ENCODE data around the gene MYOM3. TPM values are rescaled to one million over a fixed set of nuclear protein-coding genes. Genes with fewer than 3 reads are reported as not detected.
A peak's percentile ranks its signal among the peaks of the same experiment; 100 is the strongest.

The MYOM3 gene
- total and polyA plus RNA-seq, 4 donors, result 0.11 to 0.98 (median 0.31) TPM

GRCh38 chr1:24108334-24109165 is 3.4 kb downstream of the MYOM3 start:
- Histone ChIP-seq H3K4me1 (ENCODE audit: control insufficient read depth, insufficient read depth, low read length) (peaks cover 31% of the 10 kb centered on the region), H3K9me3 (ENCODE audit: control insufficient read depth, insufficient read depth, low read length) (no peaks in the 10 kb centered on the region), H3K27ac (ENCODE audit: low read depth, low read length) (no peak overlapping the region), H3K4me3 (ENCODE audit: low read depth, low read length) (no peak overlapping the region), H3K27me3 (ENCODE audit: control insufficient read depth, insufficient read depth, low read length) (peaks cover 8% of the 10 kb centered on the region), H3K36me3 (ENCODE audit: control insufficient read depth, insufficient read depth, low read length) (no peaks in the 10 kb centered on the region)
- DNase-seq (ENCODE audit: low read depth in 4 of 6, low spot score in 6 of 6), result no peak
- WGBS (ENCODE audit: insufficient coverage), result 83% methylated on average over 20 of the region's 22 CpGs

- DNase-seq (ENCODE audit: low read depth in 4 of 6, low spot score in 6 of 6), result no peak
- no peaks in the 10 kb centered on the region for H3K9me3 ChIP-seq (ENCODE audit: control insufficient read depth, insufficient read depth, low read length)
- H3K36me3 ChIP-seq (ENCODE audit: control insufficient read depth, insufficient read depth, low read length), result no peaks in the 10 kb centered on the region
- 83% methylated on average over 8 of the region's 18 CpGs for WGBS (ENCODE audit: insufficient coverage)
- no peak overlapping the region for H3K4me3 ChIP-seq (ENCODE audit: low read depth, low read length)
- peaks cover 6% of the 10 kb centered on the region for H3K27me3 ChIP-seq (ENCODE audit: control insufficient read depth, insufficient read depth, low read length)
- H3K27ac ChIP-seq (ENCODE audit: low read depth, low read length), result no peak overlapping the region
- H3K4me1 ChIP-seq (ENCODE audit: control insufficient read depth, insufficient read depth, low read length), result peaks cover 35% of the 10 kb centered on the region
Observed at GRCh38 chr1:24107462-24108138, 4.3 kb downstream of the MYOM3 start.

- no peaks in the 10 kb centered on the region for H3K27me3 ChIP-seq (ENCODE audit: control insufficient read depth, insufficient read depth, low read length)
- H3K27ac ChIP-seq (ENCODE audit: low read depth, low read length), result no peak overlapping the region
- H3K36me3 ChIP-seq (ENCODE audit: control insufficient read depth, insufficient read depth, low read length), result no peaks in the 10 kb centered on the region
- DNase-seq (ENCODE audit: low read depth in 4 of 6, low spot score in 6 of 6), result no peak
- H3K9me3 ChIP-seq (ENCODE audit: control insufficient read depth, insufficient read depth, low read length), result no peaks in the 10 kb centered on the region
- no peak overlapping the region for H3K4me3 ChIP-seq (ENCODE audit: low read depth, low read length)
- WGBS (ENCODE audit: insufficient coverage), result 91% methylated on average over 19 of the region's 19 CpGs
- H3K4me1 ChIP-seq (ENCODE audit: control insufficient read depth, insufficient read depth, low read length), result peaks cover 14% of the 10 kb centered on the region
Observed at GRCh38 chr1:24105368-24106160, 6.4 kb downstream of the MYOM3 start.

- Histone ChIP-seq H3K4me1 (ENCODE audit: control insufficient read depth, insufficient read depth, low read length) (peaks cover 13% of the 10 kb centered on the region), H3K27me3 (ENCODE audit: control insufficient read depth, insufficient read depth, low read length) (no peaks in the 10 kb centered on the region), H3K9me3 (ENCODE audit: control insufficient read depth, insufficient read depth, low read length) (no peaks in the 10 kb centered on the region), H3K4me3 (ENCODE audit: low read depth, low read length) (no peak overlapping the region), H3K36me3 (ENCODE audit: control insufficient read depth, insufficient read depth, low read length) (no peaks in the 10 kb centered on the region), H3K27ac (ENCODE audit: low read depth, low read length) (no peak overlapping the region)
- 89% methylated on average over 5 of the region's 7 CpGs for WGBS (ENCODE audit: insufficient coverage)
- DNase-seq (ENCODE audit: low read depth in 4 of 6, low spot score in 6 of 6), result no peak
Observed at GRCh38 chr1:24104854-24105253, 7.1 kb downstream of the MYOM3 start.

- no peaks in the 10 kb centered on the region for H3K36me3 ChIP-seq (ENCODE audit: control insufficient read depth, insufficient read depth, low read length)
- H3K4me3 ChIP-seq (ENCODE audit: low read depth, low read length), result no peak overlapping the region
- no peaks in the 10 kb centered on the region for H3K9me3 ChIP-seq (ENCODE audit: control insufficient read depth, insufficient read depth, low read length)
- H3K4me1 ChIP-seq (ENCODE audit: control insufficient read depth, insufficient read depth, low read length), result peaks cover 12% of the 10 kb centered on the region
- H3K27me3 ChIP-seq (ENCODE audit: control insufficient read depth, insufficient read depth, low read length), result no peaks in the 10 kb centered on the region
- WGBS (ENCODE audit: insufficient coverage), result no CpG with 5 or more reads among the region's 3 CpGs
- no peak for DNase-seq (ENCODE audit: low read depth in 4 of 6, low spot score in 6 of 6)
- no peak overlapping the region for H3K27ac ChIP-seq (ENCODE audit: low read depth, low read length)
Observed at GRCh38 chr1:24103879-24104278, 8.1 kb downstream of the MYOM3 start.

- Histone ChIP-seq H3K27ac (ENCODE audit: low read depth, low read length) (no peak overlapping the region), H3K9me3 (ENCODE audit: control insufficient read depth, insufficient read depth, low read length) (no peaks in the 10 kb centered on the region), H3K36me3 (ENCODE audit: control insufficient read depth, insufficient read depth, low read length) (no peaks in the 10 kb centered on the region), H3K4me1 (ENCODE audit: control insufficient read depth, insufficient read depth, low read length) (peaks cover 7% of the 10 kb centered on the region), H3K27me3 (ENCODE audit: control insufficient read depth, insufficient read depth, low read length) (no peaks in the 10 kb centered on the region), H3K4me3 (ENCODE audit: low read depth, low read length) (no peak overlapping the region)
- WGBS (ENCODE audit: insufficient coverage), result no CpG with 5 or more reads among the region's 3 CpGs
- no peak for DNase-seq (ENCODE audit: low read depth in 4 of 6, low spot score in 6 of 6)
Observed at GRCh38 chr1:24103408-24103807, 8.5 kb downstream of the MYOM3 start.

GRCh38 chr1:24102961-24103360 is 9.0 kb downstream of the MYOM3 start:
- WGBS (ENCODE audit: insufficient coverage), result 73% methylated on average over 8 of the region's 8 CpGs
- H3K27me3 ChIP-seq (ENCODE audit: control insufficient read depth, insufficient read depth, low read length), result no peaks in the 10 kb centered on the region
- H3K36me3 ChIP-seq (ENCODE audit: control insufficient read depth, insufficient read depth, low read length), result no peaks in the 10 kb centered on the region
- no peaks in the 10 kb centered on the region for H3K9me3 ChIP-seq (ENCODE audit: control insufficient read depth, insufficient read depth, low read length)
- peaks cover 7% of the 10 kb centered on the region for H3K4me1 ChIP-seq (ENCODE audit: control insufficient read depth, insufficient read depth, low read length)
- DNase-seq (ENCODE audit: low read depth in 4 of 6, low spot score in 6 of 6), result peak in 1 of 6 donors; percentile 46
- no peak overlapping the region for H3K27ac ChIP-seq (ENCODE audit: low read depth, low read length)
- H3K4me3 ChIP-seq (ENCODE audit: low read depth, low read length), result no peak overlapping the region

GRCh38 chr1:24101796-24102586 is 9.9 kb downstream of the MYOM3 start:
- Histone ChIP-seq H3K27ac (ENCODE audit: low read depth, low read length) (no peak overlapping the region), H3K27me3 (ENCODE audit: control insufficient read depth, insufficient read depth, low read length) (no peaks in the 10 kb centered on the region), H3K4me1 (ENCODE audit: control insufficient read depth, insufficient read depth, low read length) (peaks cover 7% of the 10 kb centered on the region), H3K4me3 (ENCODE audit: low read depth, low read length) (no peak overlapping the region), H3K36me3 (ENCODE audit: control insufficient read depth, insufficient read depth, low read length) (no peaks in the 10 kb centered on the region), H3K9me3 (ENCODE audit: control insufficient read depth, insufficient read depth, low read length) (no peaks in the 10 kb centered on the region)
- DNase-seq (ENCODE audit: low read depth in 4 of 6, low spot score in 6 of 6), result no peak
- 64% methylated on average over 6 of the region's 9 CpGs for WGBS (ENCODE audit: insufficient coverage)
